ENCODE data around the gene TPO.
"Not testable (repeated sequence)": the region's sequence is repeated elsewhere in the genome, so short reads cannot be mapped to it uniquely, and the experiment has no call there.

Gene TPO

DNA sequence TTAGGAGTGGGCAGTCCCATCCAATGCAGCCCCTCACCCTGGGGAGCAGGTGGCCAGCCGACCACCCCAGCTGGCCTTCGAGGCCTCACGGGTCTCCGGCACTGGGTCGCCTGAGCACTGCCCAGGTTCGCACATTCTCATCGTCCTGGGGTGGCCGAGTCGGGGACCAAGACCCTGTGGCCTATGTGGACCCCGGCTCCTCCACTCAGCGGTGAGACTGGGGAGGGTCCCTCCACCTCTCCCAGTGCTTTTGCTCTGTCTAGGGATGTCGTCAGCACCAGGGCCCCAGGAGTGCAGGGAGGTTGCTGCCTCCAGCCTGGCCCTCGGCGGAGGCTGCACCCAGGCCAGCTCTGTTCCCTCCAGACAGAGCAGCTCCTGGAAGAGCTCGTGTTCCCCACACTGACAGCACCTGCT, 89.6 kb downstream of the TPO start:
- no peak for DNase-seq (ENCODE audit: low read depth)

DNA sequence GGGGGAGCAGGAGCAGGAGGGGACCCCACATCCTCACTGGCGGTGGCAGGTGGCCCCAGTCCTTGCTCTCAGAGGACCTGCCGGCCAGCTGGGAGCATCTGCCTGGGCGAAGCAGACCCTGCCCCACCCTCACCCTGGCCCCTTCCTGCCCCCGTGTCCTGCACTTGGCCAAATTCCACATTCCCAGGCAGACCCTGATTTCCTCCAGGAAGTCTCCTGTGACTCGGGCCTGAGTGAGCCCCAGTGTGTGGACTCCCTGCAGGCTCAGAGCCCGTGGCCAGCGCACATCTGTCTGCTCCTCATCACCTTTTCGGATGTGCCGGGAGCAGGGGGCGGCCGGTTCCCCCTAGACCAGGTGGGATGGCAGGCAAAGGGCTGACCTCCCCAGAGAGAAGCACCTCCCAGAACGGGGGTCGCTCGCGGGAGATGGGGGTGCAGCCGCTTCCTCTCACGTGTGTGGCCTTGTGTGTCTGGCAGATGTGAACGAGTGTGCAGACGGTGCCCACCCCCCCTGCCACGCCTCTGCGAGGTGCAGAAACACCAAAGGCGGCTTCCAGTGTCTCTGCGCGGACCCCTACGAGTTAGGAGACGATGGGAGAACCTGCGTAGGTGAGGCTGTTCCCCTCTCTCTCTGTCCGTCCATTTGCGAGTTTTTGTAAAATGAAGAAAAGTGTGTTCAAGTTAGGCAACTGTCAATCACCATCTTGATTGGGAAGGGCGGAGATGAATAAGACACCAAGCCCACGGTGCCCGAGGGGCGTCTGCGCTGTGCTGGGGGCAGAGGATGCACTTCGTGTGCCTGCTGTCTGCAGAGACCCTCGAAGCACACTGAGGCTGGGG, 90.4 kb downstream of the TPO start:
- no peak for DNase-seq (ENCODE audit: low read depth)

DNA sequence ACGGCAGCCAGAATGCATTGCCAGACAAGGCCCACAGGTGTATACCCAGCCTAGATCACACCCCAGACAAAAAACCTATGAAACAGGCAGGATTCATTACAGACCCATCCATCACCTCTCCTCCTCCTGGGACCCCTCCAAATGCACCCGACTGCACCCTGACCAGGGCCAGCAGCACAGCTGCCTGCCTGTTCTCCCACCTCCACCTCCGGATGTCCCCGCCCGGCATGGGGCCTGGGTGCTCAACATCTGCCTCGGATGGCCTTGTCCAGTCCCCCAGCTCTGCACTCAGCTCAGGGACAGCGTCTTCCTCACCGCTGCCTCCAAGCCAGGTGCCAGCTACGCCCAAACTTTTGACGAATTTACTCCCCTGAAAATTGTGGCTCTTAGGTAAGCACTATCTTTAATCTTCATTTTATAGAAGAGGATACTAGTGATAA, 91.1 kb downstream of the TPO start:
- no peak for DNase-seq (ENCODE audit: low read depth)

DNA sequence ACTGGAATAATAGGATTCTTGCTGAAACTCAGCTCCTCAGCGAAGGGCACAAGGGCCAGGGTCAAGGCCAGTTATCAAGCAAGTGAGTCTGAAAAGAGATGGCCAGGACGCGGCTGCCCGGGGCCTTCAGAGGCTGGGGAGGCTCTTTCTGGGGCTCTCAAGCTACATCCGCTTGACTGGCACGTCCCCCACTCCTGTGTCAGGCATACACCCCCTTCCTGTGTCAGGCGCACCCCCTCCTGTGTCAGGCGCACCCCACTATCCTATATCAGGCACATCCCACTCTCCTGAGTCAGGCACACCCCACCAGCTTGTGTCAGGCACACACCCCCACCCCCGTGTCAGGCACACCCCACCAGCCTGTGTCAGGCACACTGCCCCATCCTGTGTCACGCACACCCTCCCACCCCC, 91.8 kb downstream of the TPO start:
- no peak for DNase-seq (ENCODE audit: low read depth)

DNA sequence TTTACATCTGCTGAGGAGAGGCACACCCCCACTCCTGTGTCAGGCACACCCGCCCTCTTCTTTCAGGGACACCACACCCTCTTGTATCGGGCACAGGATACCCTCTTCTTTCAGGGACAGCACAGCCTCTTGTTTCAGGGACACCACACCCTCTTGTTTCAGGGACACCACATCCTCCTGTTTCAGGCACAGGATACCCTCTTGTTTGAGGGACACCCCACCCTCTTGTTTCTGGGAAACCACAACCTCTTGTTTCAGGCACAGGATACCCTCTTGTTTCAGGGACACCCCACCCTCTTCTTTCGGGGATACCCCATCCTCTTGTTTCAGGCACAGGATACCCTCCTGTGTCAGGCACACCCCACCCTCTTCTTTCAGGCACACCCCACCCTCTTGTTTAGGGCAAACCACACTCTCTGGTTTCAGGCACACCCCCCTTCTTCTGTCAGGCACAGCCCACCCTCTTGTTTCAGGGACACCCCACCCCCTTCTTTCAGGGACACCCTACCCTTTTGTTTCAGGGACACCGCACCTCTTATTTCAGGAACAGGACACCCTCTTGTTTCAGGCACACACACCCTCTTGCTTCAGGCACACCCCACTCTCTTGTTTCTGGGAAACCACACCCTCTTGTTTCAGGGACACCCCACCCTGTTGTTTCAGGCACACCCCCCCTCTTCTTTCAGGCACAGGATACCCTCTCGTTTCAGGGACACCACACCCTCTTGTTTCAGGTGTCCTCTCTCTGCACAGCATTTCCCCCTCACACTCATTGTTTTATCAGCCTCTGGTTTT, 96.2 kb downstream of the TPO start:
- no peak for DNase-seq (ENCODE audit: low read depth)

DNA sequence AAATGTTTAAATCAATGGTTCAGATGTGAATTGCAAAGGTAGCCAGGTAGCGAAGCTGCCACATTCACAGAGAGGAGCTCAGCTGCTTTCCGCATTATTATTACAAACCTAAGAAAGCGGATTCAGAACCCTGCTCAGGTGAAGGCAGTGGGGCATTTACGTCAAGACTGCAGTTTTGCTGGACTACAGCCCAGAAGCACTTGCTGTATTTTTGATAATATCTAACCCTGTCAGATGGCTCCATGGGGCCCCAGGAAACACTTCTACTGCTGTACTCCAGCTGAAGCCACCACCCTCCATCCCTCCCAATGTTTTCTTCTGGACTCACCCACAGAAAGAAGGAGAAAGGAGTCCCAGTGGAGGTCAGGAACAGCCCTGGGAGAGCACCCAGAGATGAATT, 96.9 kb downstream of the TPO start:
- no peak for DNase-seq (ENCODE audit: low read depth)

DNA sequence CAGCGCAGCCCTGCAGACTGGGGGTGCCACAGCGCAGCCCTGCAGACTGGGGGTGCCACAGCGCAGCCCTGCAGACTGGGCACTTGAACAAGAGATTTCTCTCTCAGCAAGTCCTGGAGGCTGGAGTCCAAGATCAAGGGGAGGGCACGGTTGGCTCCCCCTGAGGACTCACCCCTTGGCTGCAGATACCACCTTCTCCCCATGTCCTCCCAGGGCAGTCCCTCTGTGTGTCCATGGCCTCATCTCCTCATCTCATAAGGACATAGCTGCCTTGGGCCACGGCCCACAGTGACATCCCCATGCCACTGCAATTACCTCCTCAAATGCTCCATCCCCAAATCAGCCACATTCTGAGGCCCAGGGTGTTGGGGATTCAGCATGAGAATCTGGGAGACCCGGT, 98.2 kb downstream of the TPO start:
- DNase-seq (ENCODE audit: low read depth), result no peak

DNA sequence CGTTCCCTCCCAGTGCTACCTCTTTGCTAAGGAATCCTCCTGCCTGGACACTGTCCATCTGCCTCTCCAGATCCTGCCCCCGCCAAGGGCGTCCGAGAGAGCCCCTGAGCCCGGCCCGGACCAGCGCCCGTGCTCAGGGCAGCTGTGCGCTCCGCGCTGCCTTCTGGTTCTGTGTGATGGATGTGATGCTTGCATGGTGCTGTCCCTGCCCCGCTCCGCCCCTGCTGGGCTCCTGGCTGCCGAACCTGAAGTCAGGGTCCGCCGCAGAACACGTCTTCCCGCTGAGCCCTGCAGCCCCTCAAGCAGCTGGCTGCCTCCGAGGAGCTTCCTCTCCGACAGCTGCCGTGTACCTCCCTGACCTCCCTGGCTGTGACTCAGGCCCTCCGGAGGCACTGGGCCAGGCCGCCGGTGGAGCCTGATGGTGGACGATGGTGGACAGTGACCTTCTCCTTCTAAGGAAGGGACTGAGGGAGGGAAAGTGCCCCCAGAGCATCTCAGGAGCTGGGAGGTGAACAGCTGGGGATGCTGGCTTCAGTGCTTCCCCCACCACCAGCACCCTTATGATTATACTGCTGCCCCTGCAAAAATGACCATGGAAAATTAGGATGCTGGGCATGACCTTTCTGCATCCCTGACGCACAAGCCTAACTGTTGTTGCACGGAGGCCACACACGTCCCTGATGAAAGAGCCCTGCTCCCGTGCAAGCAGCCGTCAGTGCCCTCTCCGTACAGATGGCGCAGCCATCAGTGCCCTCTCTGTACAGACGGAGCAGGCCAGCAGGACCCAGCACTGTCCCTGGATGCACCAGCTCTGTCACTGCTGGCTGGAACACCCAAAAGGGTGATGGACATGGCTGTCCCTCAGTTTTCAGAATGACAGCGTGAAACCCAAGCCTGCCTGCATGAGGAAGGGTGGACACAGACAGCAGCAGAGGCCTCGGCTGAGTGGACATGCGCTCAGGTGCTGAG, 99.3 kb downstream of the TPO start:
- DNase-seq (ENCODE audit: low read depth), result no peak

DNA sequence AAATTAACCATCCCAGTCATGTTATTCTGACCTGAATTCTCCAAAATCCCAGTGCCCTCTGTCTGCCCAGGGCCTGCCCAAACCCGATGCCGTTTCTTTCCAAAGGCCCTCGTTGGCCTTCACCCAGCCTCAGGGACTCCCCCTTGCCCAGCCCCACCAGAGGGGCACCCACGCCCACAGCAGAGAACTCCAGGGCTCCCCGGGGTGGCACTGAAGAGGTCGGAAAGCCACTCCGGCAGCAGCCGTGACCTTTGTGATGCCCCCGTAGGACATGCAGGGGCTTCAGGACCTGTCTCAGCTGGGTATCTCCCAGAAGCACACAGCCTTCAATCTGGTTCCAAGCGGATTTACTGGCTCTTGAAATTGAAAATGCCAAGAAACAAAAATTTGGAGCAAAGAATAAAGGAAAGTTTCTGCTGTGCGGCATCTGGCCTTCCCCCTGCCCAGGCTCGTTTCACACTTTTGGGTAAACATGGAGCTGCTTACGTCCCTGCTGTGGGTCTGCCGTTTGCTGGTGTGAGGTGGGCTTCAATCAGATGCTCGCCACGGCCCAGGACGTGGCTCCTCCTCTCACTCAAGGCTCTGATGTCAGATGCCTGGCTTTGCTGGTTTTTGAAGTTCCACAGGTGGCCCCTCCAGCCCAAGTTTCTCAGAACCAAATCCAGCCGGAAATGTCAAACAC, 101.3 kb downstream of the TPO start:
- no peak for DNase-seq (ENCODE audit: low read depth)

DNA sequence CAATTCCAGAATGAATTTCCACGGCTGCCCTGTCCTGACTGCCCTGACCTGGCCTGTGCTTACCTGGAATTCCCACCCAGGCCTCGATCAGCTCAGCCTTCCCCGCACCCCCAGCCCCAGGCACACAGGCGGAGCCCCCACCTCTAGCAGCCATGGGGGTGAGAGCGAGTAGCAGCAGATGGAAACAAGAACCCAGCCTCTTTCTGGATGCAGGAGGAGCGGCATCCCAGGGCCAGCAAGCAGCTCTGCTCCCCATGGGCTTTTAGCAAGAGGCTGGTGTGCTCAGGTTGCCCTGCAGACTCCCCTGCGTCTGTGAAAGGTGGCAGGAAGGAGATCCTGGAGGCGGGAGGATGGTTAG, 101.8 kb downstream of the TPO start:
- no peak for DNase-seq (ENCODE audit: low read depth)

DNA sequence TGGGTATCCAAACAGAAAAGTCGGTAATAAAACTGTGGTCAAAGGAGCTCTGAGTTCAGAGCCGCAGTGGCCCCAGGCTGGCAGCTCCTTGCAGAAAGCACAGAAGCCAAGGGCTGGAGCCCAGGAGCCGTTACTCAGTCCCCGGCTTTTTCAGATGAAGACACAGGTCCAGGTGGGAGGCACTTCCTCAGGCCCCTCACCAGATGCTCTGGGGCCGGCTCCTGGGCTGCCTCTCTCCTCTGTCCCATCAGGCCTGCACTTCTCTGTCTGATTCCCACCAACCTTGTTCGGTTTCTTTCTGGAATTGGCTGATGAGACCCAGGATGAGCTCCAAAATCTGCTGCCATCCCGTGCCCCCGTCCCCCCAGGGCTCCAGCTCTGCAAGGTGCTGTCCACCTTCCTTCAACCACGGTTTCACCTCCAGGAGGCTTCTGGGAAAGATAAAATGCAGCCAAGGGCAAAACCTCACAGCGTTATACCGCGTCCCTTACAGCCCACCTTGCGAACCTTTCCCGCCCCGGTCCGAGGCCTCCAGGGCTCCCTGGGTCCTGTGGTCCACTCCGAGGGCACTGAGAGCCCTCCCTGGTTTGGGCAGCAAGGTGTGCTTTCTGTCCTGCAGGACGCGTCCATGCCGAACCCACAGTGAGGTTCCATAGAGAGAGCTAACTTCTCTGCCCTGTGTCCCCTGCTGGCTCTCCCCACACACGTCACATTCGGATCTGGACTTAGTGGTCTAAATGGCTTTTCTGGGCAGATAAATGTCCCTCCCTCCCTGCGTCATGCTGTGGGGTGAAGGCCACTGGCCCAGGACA, 102.9 kb downstream of the TPO start:
- DNase-seq (ENCODE audit: low read depth), result no peak

DNA sequence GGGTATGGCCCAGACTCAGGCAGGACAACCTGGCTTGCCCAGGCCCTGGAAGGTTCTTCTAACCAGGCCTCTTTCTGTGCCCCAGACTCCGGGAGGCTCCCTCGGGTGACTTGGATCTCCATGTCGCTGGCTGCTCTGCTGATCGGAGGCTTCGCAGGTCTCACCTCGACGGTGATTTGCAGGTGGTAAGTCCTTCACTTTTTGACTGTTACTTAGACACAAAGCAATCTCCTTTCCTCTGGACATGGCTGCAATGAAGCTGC, 103.5 kb downstream of the TPO start:
- no peak for DNase-seq (ENCODE audit: low read depth)

DNA sequence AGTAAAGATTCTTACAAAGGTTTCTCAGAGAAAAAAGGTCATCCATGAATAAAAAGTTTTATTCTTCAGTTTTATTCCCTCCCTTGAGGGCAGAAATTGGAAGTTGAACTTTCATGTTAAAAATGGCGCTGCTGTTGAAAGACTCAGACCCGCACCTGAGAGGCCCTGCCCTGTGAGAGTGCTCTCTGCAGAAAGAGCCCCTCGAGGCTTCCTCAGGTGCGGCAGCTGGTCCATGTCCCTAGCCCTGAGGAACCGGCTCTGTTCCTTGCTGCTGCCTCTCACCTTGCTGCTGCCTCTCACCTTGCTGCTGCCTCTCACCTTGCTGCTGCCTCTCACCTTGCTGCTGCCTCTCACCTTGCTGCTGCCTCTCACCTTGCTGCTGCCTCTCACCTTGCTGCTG, 104.0 kb downstream of the TPO start:
- DNase-seq (ENCODE audit: low read depth), result not testable (repeated sequence)

DNA sequence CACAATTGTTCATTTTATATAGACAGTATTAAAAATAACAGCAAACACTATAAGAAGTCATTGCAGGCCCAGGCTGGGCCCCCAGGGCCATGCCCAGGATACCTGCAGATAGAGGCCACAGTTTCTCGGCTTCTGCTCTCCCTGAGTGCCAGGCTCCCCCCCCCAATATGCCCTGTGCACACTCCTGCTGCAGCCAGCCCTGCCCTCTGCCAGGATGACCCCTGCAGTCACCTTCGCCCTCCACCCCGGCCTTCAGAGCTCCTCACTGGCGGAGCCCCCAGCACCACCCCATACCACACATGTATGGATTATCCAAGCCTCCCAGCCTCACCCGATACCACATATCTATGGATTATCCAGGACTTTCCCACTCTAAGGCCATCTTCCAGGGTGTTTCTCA, 104.5 kb downstream of the TPO start:
- DNase-seq (ENCODE audit: low read depth), result no peak

DNA sequence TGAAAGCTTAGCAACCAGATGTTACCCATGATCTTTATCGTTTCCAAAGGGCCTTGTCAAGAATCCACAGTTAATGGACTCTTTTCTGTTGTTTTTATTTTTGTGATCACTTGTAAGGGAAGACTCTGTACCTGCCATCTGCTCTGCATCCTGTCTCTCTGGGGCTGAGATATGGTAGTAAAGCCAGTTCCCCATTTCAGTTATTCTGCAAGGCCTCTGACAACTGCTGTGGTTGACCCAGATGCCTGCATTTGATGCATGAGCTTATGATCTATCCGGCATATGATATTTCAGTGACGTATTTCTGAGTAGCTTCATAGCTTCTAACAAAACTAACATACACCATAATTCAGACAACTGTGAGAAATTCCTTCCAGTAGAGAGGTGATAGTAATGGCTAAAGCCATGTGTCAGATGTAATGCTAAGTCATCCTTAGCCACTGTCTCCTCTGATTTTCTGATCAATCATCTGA, 105.1 kb downstream of the TPO start:
- no peak for DNase-seq (ENCODE audit: low read depth)

DNA sequence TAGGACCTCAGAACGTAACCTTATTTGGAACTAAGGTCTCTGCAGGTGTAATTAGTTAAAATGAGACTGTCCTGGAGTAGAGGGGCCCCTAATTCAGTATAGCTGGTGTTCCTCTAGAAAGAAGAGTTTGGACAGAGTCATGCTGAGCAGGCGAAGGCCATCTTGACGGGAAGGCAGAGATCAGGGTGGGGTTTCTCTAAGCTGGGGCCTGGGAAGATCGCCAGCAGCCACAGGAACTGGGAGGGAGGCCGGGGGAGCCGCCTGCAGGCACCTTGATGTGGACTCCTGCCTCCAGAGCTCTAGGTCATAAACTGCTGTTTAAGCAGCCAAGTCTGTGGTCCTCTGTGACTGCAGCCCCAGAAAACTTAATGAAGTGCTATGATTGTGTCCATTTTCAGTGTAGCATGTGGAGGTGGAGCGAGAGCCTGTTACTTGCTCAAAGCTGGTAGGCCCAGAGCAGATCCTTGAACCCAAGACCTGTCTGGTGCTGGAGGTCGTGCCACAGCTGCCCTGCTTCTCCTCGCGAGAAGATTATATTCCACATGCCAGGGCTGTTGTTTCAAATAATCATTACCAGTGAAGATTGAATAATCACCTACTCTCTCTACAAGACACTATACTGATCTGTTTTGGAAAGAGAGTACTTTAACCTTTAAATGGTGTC, 105.7 kb downstream of the TPO start:
- no peak for DNase-seq (ENCODE audit: low read depth)

DNA sequence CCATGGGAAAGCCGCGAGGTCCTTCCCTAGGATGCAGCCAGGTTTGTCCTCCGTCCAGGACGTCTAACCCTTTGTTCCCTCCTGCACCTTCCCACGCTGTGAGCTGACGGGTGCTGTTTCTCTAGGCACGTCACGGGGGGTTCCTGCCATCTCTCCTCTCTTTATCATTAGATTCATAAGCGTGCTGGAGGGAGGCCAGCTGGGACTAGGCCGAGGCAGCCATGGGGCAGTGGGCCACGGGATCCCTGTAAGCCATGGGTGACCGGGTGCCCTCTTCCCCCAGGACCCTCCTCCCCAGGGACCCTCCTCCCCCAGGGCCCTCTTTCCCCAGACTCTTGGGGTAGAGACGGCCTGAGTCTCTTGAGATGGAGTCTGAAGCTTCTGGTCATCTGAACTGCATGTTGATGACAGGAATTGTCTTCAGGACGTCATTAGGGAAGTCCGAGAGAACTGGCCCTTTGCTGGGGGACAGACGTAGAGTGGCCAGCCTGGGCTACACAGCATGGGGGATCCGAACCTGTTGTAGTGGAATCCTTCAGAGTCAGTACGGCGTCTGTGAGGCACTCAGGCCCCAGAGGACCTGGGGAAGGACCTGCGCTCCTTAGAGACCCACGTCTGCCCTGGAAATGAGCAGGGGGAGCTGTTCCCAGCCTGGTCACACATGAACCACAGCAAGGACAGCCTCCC, 108.1 kb downstream of the TPO start:
- DNase-seq (ENCODE audit: low read depth), result no peak

DNA sequence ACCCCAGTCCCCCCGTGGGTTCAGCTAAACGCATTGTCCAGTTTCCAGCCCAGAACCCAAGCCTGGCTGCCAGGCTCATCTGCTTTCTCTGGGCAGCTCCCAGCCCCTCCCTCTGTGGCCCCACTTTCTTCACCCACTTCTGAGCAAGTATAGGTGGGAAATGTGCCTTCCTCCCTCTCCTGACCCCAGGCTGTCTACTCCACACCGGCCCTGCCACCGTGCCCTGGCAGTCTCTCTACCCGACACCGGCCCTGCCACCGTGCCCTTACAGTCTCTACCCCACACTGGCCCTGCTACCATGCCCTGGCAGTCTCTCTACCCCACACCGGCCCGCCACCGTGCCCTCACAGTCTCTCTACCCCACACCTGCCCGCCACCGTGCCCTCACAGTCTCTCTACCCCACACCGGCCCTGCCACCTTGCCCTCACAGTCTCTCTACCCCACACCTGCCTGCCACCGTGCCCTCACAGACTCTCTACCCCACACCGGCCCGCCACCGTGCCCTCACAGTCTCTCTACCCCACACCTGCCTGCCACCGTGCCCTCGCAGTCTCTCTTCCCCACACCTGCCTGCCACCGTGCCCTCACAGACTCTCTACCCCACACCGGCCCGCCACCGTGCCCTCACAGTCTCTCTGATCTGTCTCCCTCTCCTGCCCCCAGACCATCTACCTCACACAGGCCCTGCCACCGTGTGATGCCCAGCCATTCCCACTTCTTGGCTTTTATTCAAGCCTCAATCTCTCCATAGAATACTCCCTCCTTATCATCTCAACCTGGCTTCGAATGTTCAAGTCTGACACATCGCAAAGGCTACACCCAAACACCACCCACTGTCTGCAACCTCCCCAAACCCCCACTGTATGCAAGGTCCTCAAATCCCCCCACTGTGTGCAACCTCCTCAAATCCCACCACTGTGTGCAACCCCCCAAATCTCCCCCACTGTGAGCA, 108.9 kb downstream of the TPO start:
- no peak for DNase-seq (ENCODE audit: low read depth)

Data from iris pigment epithelial cell (primary cell).